ENCODE data around the gene TEX14.

DNA sequence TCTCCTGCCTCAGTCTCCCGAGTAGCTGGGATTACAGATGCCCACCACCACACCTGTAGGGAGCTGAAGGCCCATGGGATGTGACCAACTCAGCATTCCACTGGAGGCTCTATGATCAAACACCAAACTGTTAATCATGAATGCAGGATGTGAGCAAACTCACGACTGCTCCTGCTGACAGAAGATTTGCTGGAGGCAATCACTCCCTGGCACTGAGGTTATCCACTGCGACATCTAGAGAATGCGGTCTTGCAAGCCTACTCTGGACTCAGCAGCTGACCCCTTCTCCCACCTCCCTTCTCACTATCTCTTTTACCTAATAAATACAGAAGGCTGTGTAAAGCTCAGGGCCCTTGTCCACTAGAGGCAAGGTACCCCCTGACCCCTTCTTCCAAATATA, 4.9 kb downstream of the TEX14 start:
- TF ChIP-seq, protein P1, sequence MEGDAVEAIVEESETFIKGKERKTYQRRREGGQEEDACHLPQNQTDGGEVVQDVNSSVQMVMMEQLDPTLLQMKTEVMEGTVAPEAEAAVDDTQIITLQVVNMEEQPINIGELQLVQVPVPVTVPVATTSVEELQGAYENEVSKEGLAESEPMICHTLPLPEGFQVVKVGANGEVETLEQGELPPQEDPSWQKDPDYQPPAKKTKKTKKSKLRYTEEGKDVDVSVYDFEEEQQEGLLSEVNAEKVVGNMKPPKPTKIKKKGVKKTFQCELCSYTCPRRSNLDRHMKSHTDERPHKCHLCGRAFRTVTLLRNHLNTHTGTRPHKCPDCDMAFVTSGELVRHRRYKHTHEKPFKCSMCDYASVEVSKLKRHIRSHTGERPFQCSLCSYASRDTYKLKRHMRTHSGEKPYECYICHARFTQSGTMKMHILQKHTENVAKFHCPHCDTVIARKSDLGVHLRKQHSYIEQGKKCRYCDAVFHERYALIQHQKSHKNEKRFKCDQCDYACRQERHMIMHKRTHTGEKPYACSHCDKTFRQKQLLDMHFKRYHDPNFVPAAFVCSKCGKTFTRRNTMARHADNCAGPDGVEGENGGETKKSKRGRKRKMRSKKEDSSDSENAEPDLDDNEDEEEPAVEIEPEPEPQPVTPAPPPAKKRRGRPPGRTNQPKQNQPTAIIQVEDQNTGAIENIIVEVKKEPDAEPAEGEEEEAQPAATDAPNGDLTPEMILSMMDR (IDR thresholded peaks at IDR 0.05), result no peak
- TF ChIP-seq POLR2A (IDR thresholded peaks at IDR 0.05), result no peak
- TF ChIP-seq POLR2AphosphoS5 (IDR thresholded peaks at IDR 0.05; ENCODE audit: insufficient read depth in 1 of 2, low read depth in 1 of 2), result no peak
